ENCODE data around the gene FREM1. TPM values are rescaled to one million over a fixed set of nuclear protein-coding genes. Genes with fewer than 3 reads are reported as not detected.

FREM1 gene
- total and polyA plus RNA-seq, 2 of the 13 experiments (the other 11 are each of a cell fraction or from before 2014, with no cell fraction given): 64.3 to 202 TPM

- H3K9ac ChIP-seq (ENCODE audit: insufficient read depth, low read depth, low read length): no peak overlapping the region
- POLR2A ChIA-PET: no interaction called here
- H3K79me2 ChIP-seq (ENCODE audit: insufficient read depth, low read length): peaks cover 4% of the 10 kb centered on the region
- in situ Hi-C loops (cut with HindIII; ENCODE audit: extremely low pct_ligation_motif_present, low pct_unique_long_range_greater_than_20kb) (no loop called here), intact Hi-C loops (cut with micrococcal nuclease; ENCODE audit: unreplicated experiment) (no loop called here)
- no peak overlapping the region for H3K4me2 ChIP-seq (ENCODE audit: low read depth, low read length)
- WGBS (ENCODE audit: low lambda C conversion rate): 97% methylated on average over 7 of the region's 7 CpGs
- peaks cover 26% of the 10 kb centered on the region for H3K4me1 ChIP-seq (ENCODE audit: insufficient read depth, low read length)
- no peak overlapping the region for H3K27ac ChIP-seq (ENCODE audit: extremely low read length, insufficient read depth, low read length)
- BruUV-seq (replicated peaks): no TSS peak
- no peak overlapping the region for H2AFZ ChIP-seq (ENCODE audit: low read length)
- FAIRE-seq: no peak
- H3K36me3 ChIP-seq (replicated peaks in 1 of 2; ENCODE audit: control insufficient read depth in 1 of 2, insufficient read depth in 2 of 2, low read length in 2 of 2): no peaks in the 10 kb centered on the region; a peak in 3 of 5 replicates
- no peak for DNase-seq (ENCODE audit: low spot score)
- no peaks in the 10 kb centered on the region for H4K20me1 ChIP-seq (ENCODE audit: insufficient read depth, low read length)
- no peak for TF ChIP-seq ZBTB7A (CRISPR knock-in tag; IDR thresholded peaks at IDR 0.05)
- no peak overlapping the region for H3K4me3 ChIP-seq (replicated peaks in 1 of 3; ENCODE audit: insufficient read depth in 1 of 3, low read depth in 2 of 3, low read length in 3 of 3)
- no peaks in the 10 kb centered on the region; a peak in 2 of 5 replicates for H3K27me3 ChIP-seq (ENCODE audit: control insufficient read depth in 1 of 2, insufficient read depth in 2 of 2, low read length in 2 of 2)
- ATAC-seq: no peak
- no peaks in the 10 kb centered on the region for H3K9me3 ChIP-seq (ENCODE audit: low read length)
- CTCF ChIA-PET (ENCODE audit: low intra/inter-chr PET ratio, low total read pairs): no interaction called here
Measured at GRCh38 chr9:14690948-14691730, 219.1 kb downstream of the FREM1 start.

GRCh38 chr9:14687042-14687719 lies 223.0 kb downstream of the FREM1 start:
- no peaks in the 10 kb centered on the region; a peak in 3 of 5 replicates for H3K36me3 ChIP-seq (replicated peaks in 1 of 2; ENCODE audit: control insufficient read depth in 1 of 2, insufficient read depth in 2 of 2, low read length in 2 of 2)
- no peak overlapping the region for H3K4me3 ChIP-seq (replicated peaks in 1 of 3; ENCODE audit: insufficient read depth in 1 of 3, low read depth in 2 of 3, low read length in 3 of 3)
- in situ Hi-C loops (cut with HindIII; ENCODE audit: extremely low pct_ligation_motif_present, low pct_unique_long_range_greater_than_20kb): no loop called here
- intact Hi-C loops (cut with micrococcal nuclease; ENCODE audit: unreplicated experiment): no loop called here
- ChIA-PET POLR2A (no interaction called here), CTCF (ENCODE audit: low intra/inter-chr PET ratio, low total read pairs) (no interaction called here)
- H3K4me1 ChIP-seq (ENCODE audit: insufficient read depth, low read length): peaks cover 14% of the 10 kb centered on the region
- DNase-seq (ENCODE audit: low spot score) (no peak), ATAC-seq (no peak), FAIRE-seq (no peak)
- H3K9me3 ChIP-seq (ENCODE audit: low read length): no peaks in the 10 kb centered on the region
- 97% methylated on average over 12 of the region's 12 CpGs for WGBS (ENCODE audit: low lambda C conversion rate)
- no peak overlapping the region for H2AFZ ChIP-seq (ENCODE audit: low read length)
- no peaks in the 10 kb centered on the region for H4K20me1 ChIP-seq (ENCODE audit: insufficient read depth, low read length)
- H3K27ac ChIP-seq (ENCODE audit: extremely low read length, insufficient read depth, low read length): no peak overlapping the region
- BruUV-seq (replicated peaks): no TSS peak
- peaks cover 4% of the 10 kb centered on the region for H3K79me2 ChIP-seq (ENCODE audit: insufficient read depth, low read length)
- no peak overlapping the region for H3K9ac ChIP-seq (ENCODE audit: insufficient read depth, low read depth, low read length)
- TF ChIP-seq RFXANK (CRISPR knock-in tag; IDR thresholded peaks at IDR 0.05) (no peak), ZNF746 (CRISPR knock-in tag; IDR thresholded peaks at IDR 0.05) (no peak), KDM4B (CRISPR knock-in tag; IDR thresholded peaks at IDR 0.05) (no peak), REL (CRISPR knock-in tag; conservative IDR thresholded peaks at IDR 0.05) (no peak)
- no peaks in the 10 kb centered on the region for H3K27me3 ChIP-seq (ENCODE audit: control insufficient read depth in 1 of 2, insufficient read depth in 2 of 2, low read length in 2 of 2)
- H3K4me2 ChIP-seq (ENCODE audit: low read depth, low read length): no peak overlapping the region
